ENCODE results near the gene HSD17B4. TPM values are rescaled to one million over a fixed set of nuclear protein-coding genes. Genes with fewer than 3 reads are reported as not detected.
"Not testable (repeated sequence)": the region's sequence is repeated elsewhere in the genome, so short reads cannot be mapped to it uniquely, and the experiment has no call there.

Gene HSD17B4
- total RNA-seq, 1 experiment from 2014 or later: 107 TPM

DNA sequence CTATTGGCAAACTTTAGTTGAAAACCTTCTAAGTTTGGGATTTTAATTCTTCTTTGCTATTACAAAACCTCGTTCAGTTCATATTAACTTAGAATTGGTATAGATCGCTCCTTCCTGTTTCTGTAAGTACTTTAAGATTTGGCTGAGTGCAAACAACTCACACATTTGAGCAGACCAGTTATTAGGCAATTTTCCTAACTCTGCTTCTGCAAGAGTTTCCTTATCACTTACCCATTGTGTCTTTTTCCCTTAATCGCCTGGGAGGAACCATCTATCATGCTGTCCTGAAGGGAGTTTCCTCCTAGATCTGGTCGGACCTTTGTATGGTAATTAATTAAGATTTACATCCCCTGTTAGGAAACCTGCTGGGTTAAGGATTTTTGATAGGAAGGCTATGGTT is 24.7 kb upstream of the HSD17B4 start:
- H3K27me3 ChIP-seq (ENCODE audit: control insufficient read depth, insufficient read depth, low read length); H3K36me3 ChIP-seq (ENCODE audit: control insufficient read depth, insufficient read depth, low read length); DNase-seq (ENCODE audit: low read depth, low spot score); H3K9me3 ChIP-seq (ENCODE audit: control insufficient read depth, insufficient read depth, low read depth, low read length); H3K27ac ChIP-seq (ENCODE audit: low read length); in situ Hi-C loops (cut with HindIII; ENCODE audit: low pct_unique_long_range_greater_than_20kb, low sequenced_read_pairs); CTCF ChIA-PET; intact Hi-C loops (cut with micrococcal nuclease; ENCODE audit: unreplicated experiment); H3K4me1 ChIP-seq (ENCODE audit: control insufficient read depth, insufficient read depth, low read length); ATAC-seq; H3K4me3 ChIP-seq (ENCODE audit: low read depth in 2 of 2, low read length in 2 of 2); POLR2A ChIA-PET; BruUV-seq (replicated peaks): not testable (repeated sequence)

DNA sequence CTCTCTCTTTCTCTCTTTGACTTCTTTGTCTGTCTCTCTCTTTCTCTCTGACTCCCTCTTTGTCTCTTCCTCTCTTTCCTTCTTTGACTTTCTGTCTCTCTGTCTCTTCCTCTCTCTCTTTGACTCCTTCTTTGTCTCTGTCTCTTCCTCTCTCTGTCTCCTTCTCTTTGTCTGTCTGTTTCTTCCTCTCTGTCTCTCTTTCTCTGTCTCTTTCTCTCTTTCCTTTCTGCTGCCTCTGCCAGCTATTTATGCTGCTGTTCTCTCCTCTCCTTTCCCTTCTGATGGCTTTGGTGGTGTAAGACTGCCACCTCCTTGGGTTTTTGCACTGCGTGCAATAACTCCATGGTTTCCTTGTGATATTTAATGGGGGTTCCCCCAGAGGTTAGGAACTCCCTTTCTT is 24.1 kb upstream of the HSD17B4 start:
- H3K4me3 ChIP-seq (ENCODE audit: low read depth in 2 of 2, low read length in 2 of 2); H3K27me3 ChIP-seq (ENCODE audit: control insufficient read depth, insufficient read depth, low read length); H3K9me3 ChIP-seq (ENCODE audit: control insufficient read depth, insufficient read depth, low read depth, low read length); in situ Hi-C loops (cut with HindIII; ENCODE audit: low pct_unique_long_range_greater_than_20kb, low sequenced_read_pairs); DNase-seq (ENCODE audit: low read depth, low spot score); intact Hi-C loops (cut with micrococcal nuclease; ENCODE audit: unreplicated experiment); CTCF ChIA-PET; H3K36me3 ChIP-seq (ENCODE audit: control insufficient read depth, insufficient read depth, low read length); H3K4me1 ChIP-seq (ENCODE audit: control insufficient read depth, insufficient read depth, low read length); ATAC-seq; BruUV-seq (replicated peaks); H3K27ac ChIP-seq (ENCODE audit: low read length); POLR2A ChIA-PET: not testable (repeated sequence)

GRCh38 chr5:119428574-119428973 is 23.7 kb upstream of the HSD17B4 start:
- DNase-seq (ENCODE audit: low read depth, low spot score); H3K27ac ChIP-seq (ENCODE audit: low read length); ATAC-seq; H3K27me3 ChIP-seq (ENCODE audit: control insufficient read depth, insufficient read depth, low read length); in situ Hi-C loops (cut with HindIII; ENCODE audit: low pct_unique_long_range_greater_than_20kb, low sequenced_read_pairs); H3K36me3 ChIP-seq (ENCODE audit: control insufficient read depth, insufficient read depth, low read length); POLR2A ChIA-PET; intact Hi-C loops (cut with micrococcal nuclease; ENCODE audit: unreplicated experiment); H3K4me3 ChIP-seq (ENCODE audit: low read depth in 2 of 2, low read length in 2 of 2); CTCF ChIA-PET; H3K4me1 ChIP-seq (ENCODE audit: control insufficient read depth, insufficient read depth, low read length); BruUV-seq (replicated peaks); H3K9me3 ChIP-seq (ENCODE audit: control insufficient read depth, insufficient read depth, low read depth, low read length): not testable (repeated sequence)

GRCh38 chr5:119432674-119433237 is 19.5 kb upstream of the HSD17B4 start:
- in situ Hi-C loops (cut with HindIII; ENCODE audit: low pct_unique_long_range_greater_than_20kb, low sequenced_read_pairs); POLR2A ChIA-PET; H3K9me3 ChIP-seq (ENCODE audit: control insufficient read depth, insufficient read depth, low read depth, low read length); H3K27me3 ChIP-seq (ENCODE audit: control insufficient read depth, insufficient read depth, low read length); BruUV-seq (replicated peaks); H3K27ac ChIP-seq (ENCODE audit: low read length); ATAC-seq; H3K4me3 ChIP-seq (ENCODE audit: low read depth in 2 of 2, low read length in 2 of 2); H3K36me3 ChIP-seq (ENCODE audit: control insufficient read depth, insufficient read depth, low read length); intact Hi-C loops (cut with micrococcal nuclease; ENCODE audit: unreplicated experiment); H3K4me1 ChIP-seq (ENCODE audit: control insufficient read depth, insufficient read depth, low read length); DNase-seq (ENCODE audit: low read depth, low spot score); CTCF ChIA-PET: not testable (repeated sequence)

GRCh38 chr5:119435436-119436132 is 16.7 kb upstream of the HSD17B4 start:
- intact Hi-C loops (cut with micrococcal nuclease; ENCODE audit: unreplicated experiment): no loop called here
- CTCF ChIA-PET: interaction anchor here (0.9 kb wide), 1 partner anchor 447 kb away, joined by 3 read pairs; the partner anchor contains the start of gene DTWD2

More at GRCh38 chr5:119435436-119436132, 16.7 kb upstream of the HSD17B4 start:
- POLR2A ChIA-PET: no interaction called here
- ATAC-seq (no peak), DNase-seq (ENCODE audit: low read depth, low spot score) (no peak)
- Histone ChIP-seq H3K27ac (ENCODE audit: low read length) (no peak overlapping the region), H3K9me3 (ENCODE audit: control insufficient read depth, insufficient read depth, low read depth, low read length) (no peaks in the 10 kb centered on the region), H3K27me3 (ENCODE audit: control insufficient read depth, insufficient read depth, low read length) (no peaks in the 10 kb centered on the region; the same call in 1 of the 2 replicates), H3K36me3 (ENCODE audit: control insufficient read depth, insufficient read depth, low read length) (no peaks in the 10 kb centered on the region), H3K4me1 (ENCODE audit: control insufficient read depth, insufficient read depth, low read length) (no peaks in the 10 kb centered on the region), H3K4me3 (ENCODE audit: low read depth in 2 of 2, low read length in 2 of 2) (no peak overlapping the region)
- TF ChIP-seq SIN3A (IDR thresholded peaks at IDR 0.05; ENCODE audit: borderline replicate concordance, insufficient read depth, low read depth, low read length) (no peak), TCF7L2 (IDR thresholded peaks at IDR 0.05; ENCODE audit: low read depth, low read length) (no peak), POLR2AphosphoS5 (IDR thresholded peaks at IDR 0.05; ENCODE audit: low read depth, low read length) (no peak), REST (IDR thresholded peaks at IDR 0.05; ENCODE audit: insufficient read depth in 1 of 2, low read depth in 2 of 2, low read length in 1 of 2) (no peak), CTCF (IDR thresholded peaks at IDR 0.05) (peak; percentile 27)
- no TSS peak for BruUV-seq (replicated peaks)
- in situ Hi-C loops (cut with HindIII; ENCODE audit: low pct_unique_long_range_greater_than_20kb, low sequenced_read_pairs): no loop called here
